ENCODE measurements around the gene GLYATL2.

GLYATL2 gene

GRCh38 chr11:58801302-58801701 lies 43.2 kb downstream of the GLYATL2 start:
- DNase-seq (ENCODE audit: low read depth): no peak

GRCh38 chr11:58796333-58796732 lies 48.2 kb downstream of the GLYATL2 start:
- DNase-seq (ENCODE audit: low read depth): no peak

GRCh38 chr11:58788355-58789023 lies 56.0 kb downstream of the GLYATL2 start:
- DNase-seq (ENCODE audit: low read depth): no peak

- DNase-seq (ENCODE audit: low read depth): no peak
These were observed 56.6 kb downstream of the GLYATL2 start for GRCh38 chr11:58787903-58788302.

GRCh38 chr11:58786693-58787092 lies 57.8 kb downstream of the GLYATL2 start:
- DNase-seq (ENCODE audit: low read depth): no peak

GRCh38 chr11:58784995-58785394 lies 59.5 kb downstream of the GLYATL2 start:
- DNase-seq (ENCODE audit: low read depth): no peak
